Measurements from ENCODE around the gene MINK1. TPM values are rescaled to one million over a fixed set of nuclear protein-coding genes. Genes with fewer than 3 reads are reported as not detected.

Gene MINK1
- total RNA-seq, 1 donor from 2014 or later = 44.9 TPM

GRCh38 chr17:4937553-4937952 is 104.4 kb downstream of the MINK1 start:
- no peak for DNase-seq

GRCh38 chr17:4938069-4938491 is 104.9 kb downstream of the MINK1 start:
- no peak for DNase-seq

GRCh38 chr17:4938688-4939545 is 105.8 kb downstream of the MINK1 start:
- DNase-seq = peak; percentile 38

- no peak for DNase-seq
Observed at GRCh38 chr17:4939546-4939795, 106.3 kb downstream of the MINK1 start.

- DNase-seq = peak; percentile 100
Observed at GRCh38 chr17:4939796-4940554, 106.8 kb downstream of the MINK1 start, which contains the start of the genes RNF167 and SLC25A11. RNF167 (plus strand) TSS chr17:4940268; CDS start chr17:4940910, 642 bp downstream. SLC25A11 (minus strand) TSS chr17:4940046; CDS start chr17:4939910, 136 bp downstream.

- no peak for DNase-seq
Observed at GRCh38 chr17:4940555-4941318, 107.6 kb downstream of the MINK1 start.

- no peak for DNase-seq
Observed at GRCh38 chr17:4941319-4941610, 108.1 kb downstream of the MINK1 start.

- peak; percentile 41 for DNase-seq
Observed at GRCh38 chr17:4942760-4943508, 109.8 kb downstream of the MINK1 start.

- no peak for DNase-seq
Observed at GRCh38 chr17:4944163-4944553, 111.0 kb downstream of the MINK1 start.

GRCh38 chr17:4944554-4945175 is 111.5 kb downstream of the MINK1 start:
- DNase-seq = no peak

- peak; percentile 86 for DNase-seq
Observed at GRCh38 chr17:4945176-4945943, 112.2 kb downstream of the MINK1 start.

- no peak for DNase-seq
Observed at GRCh38 chr17:4945944-4946280, 112.8 kb downstream of the MINK1 start.

- DNase-seq = no peak
Observed at GRCh38 chr17:4946312-4946976, 113.3 kb downstream of the MINK1 start.

GRCh38 chr17:4947010-4947410 is 113.9 kb downstream of the MINK1 start:
- no peak for DNase-seq

Other genes starting within 250 kb of the MINK1 start
- under 0.01 TPM in 1 of 2 replicates, not detected in the other for gene SMTNL2, start 248.8 kb upstream of the MINK1 start, total RNA-seq
- not detected in 2 replicates for gene ALOX15, start 191.7 kb upstream of the MINK1 start, total RNA-seq
- gene PELP1, start 129.2 kb upstream of the MINK1 start, total RNA-seq = 33.5 and 64.0 TPM in 2 replicates
- gene ARRB2, start 122.7 kb upstream of the MINK1 start, total RNA-seq = 6.6 and 9.6 TPM in 2 replicates
- gene MED11, start 101.9 kb upstream of the MINK1 start, total RNA-seq = 12.1 TPM in 2 replicates
- gene ZMYND15, start 93.5 kb upstream of the MINK1 start, total RNA-seq = 0.05 TPM in 1 of 2 replicates, not detected in the other
- gene CXCL16, start 93.4 kb upstream of the MINK1 start, total RNA-seq = 1.5 and 2.2 TPM in 2 replicates
- gene TM4SF5, start 61.5 kb upstream of the MINK1 start, total RNA-seq = not detected in 2 replicates
- gene VMO1, start 47.0 kb upstream of the MINK1 start, total RNA-seq = 0.51 TPM in 1 of 2 replicates, not detected in the other
- not detected in 2 replicates for gene GLTPD2, start 44.4 kb upstream of the MINK1 start, total RNA-seq
- gene PSMB6, start 37.2 kb upstream of the MINK1 start, total RNA-seq = 157 and 202 TPM in 2 replicates
- 35.1 and 47.2 TPM in 2 replicates for gene PLD2, start 26.2 kb upstream of the MINK1 start, total RNA-seq
- 0.68 and 1.1 TPM in 2 replicates for gene C17orf107, start 66.2 kb downstream of the MINK1 start, total RNA-seq
- 0.85 and 3.6 TPM in 2 replicates for gene CHRNE, start 69.8 kb downstream of the MINK1 start, total RNA-seq
- not detected in 2 replicates for gene GP1BA, start 98.9 kb downstream of the MINK1 start, total RNA-seq
- gene SLC25A11, start 106.7 kb downstream of the MINK1 start, total RNA-seq = 59.2 and 67.8 TPM in 2 replicates
- gene RNF167, start 106.9 kb downstream of the MINK1 start, total RNA-seq = 13.6 and 23.7 TPM in 2 replicates
- 298 and 729 TPM in 2 replicates for gene PFN1, start 115.2 kb downstream of the MINK1 start, total RNA-seq
- 3.3 and 7.0 TPM in 2 replicates for gene ENO3, start 117.8 kb downstream of the MINK1 start, total RNA-seq
- 57.5 and 64.1 TPM in 2 replicates for gene SPAG7, start 134.5 kb downstream of the MINK1 start, total RNA-seq
- gene CAMTA2, start 154.3 kb downstream of the MINK1 start, total RNA-seq = 4.9 and 11.4 TPM in 2 replicates
- gene INCA1, start 164.2 kb downstream of the MINK1 start, total RNA-seq = 0.33 and 0.34 TPM in 2 replicates
- gene KIF1C, start 164.6 kb downstream of the MINK1 start, total RNA-seq = 105 and 189 TPM in 2 replicates
- gene SLC52A1, start 202.1 kb downstream of the MINK1 start, total RNA-seq = 0.17 and 0.47 TPM in 2 replicates
- gene ZFP3, start 245.1 kb downstream of the MINK1 start, total RNA-seq = 1.9 and 2.0 TPM in 2 replicates

Data from dermis blood vessel endothelial cell (primary cell).